DMS53 treated with DMSO at 0.1 percent for 48 hours (cell line): ENCODE measurements around the gene GJB6.

Experiments used
- DNase-seq: peaks from one replicate; lab custom pipeline; 2025; ENCODE audit not compliant: unreplicated experiment; lab: John Stamatoyannopoulos, UW

Gene GJB6

GRCh38 chr13:20227730-20228129 is 4.4 kb downstream of the GJB6 start:
- no peak for DNase-seq

GRCh38 chr13:20227288-20227687 is 4.8 kb downstream of the GJB6 start:
- DNase-seq = no peak

GRCh38 chr13:20222553-20222952 is 9.6 kb downstream of the GJB6 start:
- no peak for DNase-seq

GRCh38 chr13:20221772-20222171 is 10.3 kb downstream of the GJB6 start:
- DNase-seq = no peak

- no peak for DNase-seq
These were observed 12.5 kb downstream of the GJB6 start for GRCh38 chr13:20219577-20219976.

GRCh38 chr13:20217168-20217567 is 15.0 kb downstream of the GJB6 start:
- DNase-seq = peak; percentile 37

GRCh38 chr13:20209948-20210347 is 22.2 kb downstream of the GJB6 start:
- DNase-seq = no peak

- DNase-seq = no peak
These were observed 25.4 kb downstream of the GJB6 start for GRCh38 chr13:20206698-20207235.

- DNase-seq = no peak
These were observed 25.9 kb downstream of the GJB6 start for GRCh38 chr13:20206065-20206697.

GRCh38 chr13:20198781-20199180 is 33.3 kb downstream of the GJB6 start:
- DNase-seq = peak; percentile 58

- peak; percentile 69 for DNase-seq
These were observed 34.7 kb downstream of the GJB6 start for GRCh38 chr13:20197361-20197834.

GRCh38 chr13:20195801-20196200 is 36.3 kb downstream of the GJB6 start:
- no peak for DNase-seq

GRCh38 chr13:20193907-20194631 is 38.0 kb downstream of the GJB6 start:
- no peak for DNase-seq

GRCh38 chr13:20193162-20193906 is 38.8 kb downstream of the GJB6 start:
- no peak for DNase-seq

- DNase-seq = no peak
These were observed 39.3 kb downstream of the GJB6 start, which contains the start of gene GJB2 for GRCh38 chr13:20192836-20193161. Gene GJB2, minus strand, starts transcription at chr13:20192938. Its CDS starts 3,357 bp downstream, at chr13:20189581.

- DNase-seq = peak; percentile 23
These were observed 39.8 kb downstream of the GJB6 start for GRCh38 chr13:20192158-20192835.

- no peak for DNase-seq
These were observed 40.6 kb downstream of the GJB6 start for GRCh38 chr13:20191311-20192157.

- DNase-seq = no peak
These were observed 41.4 kb downstream of the GJB6 start for GRCh38 chr13:20190481-20191310.

- DNase-seq = no peak
These were observed 42.0 kb downstream of the GJB6 start for GRCh38 chr13:20190076-20190475.
